Adipocyte (in vitro differentiated cells): ENCODE results near the gene SLC44A5.
"Not testable (repeated sequence)": the region's sequence is repeated elsewhere in the genome, so short reads cannot be mapped to it uniquely, and the experiment has no call there.

Experiments used
- DNase-seq: peaks from one replicate; pipeline ENCODE4 v3.0.0-alpha.2; 2015; ENCODE audit warnings: low read depth
- H3K27me3 ChIP-seq: replicated peaks from 2 replicates; pipeline ENCODE4 v1.7.0; 2013; ENCODE audit warnings: mild to moderate bottlenecking, low read length, moderate library complexity; ENCODE audit not compliant: control insufficient read depth, insufficient read depth
- H3K36me3 ChIP-seq: 2 replicates; pipeline ENCODE4 v1.7.0; 2013; ENCODE audit warnings: low read length, mild to moderate bottlenecking, moderate library complexity; ENCODE audit not compliant: control insufficient read depth, insufficient read depth, severe bottlenecking
- H3K4me1 ChIP-seq: 2 replicates; pipeline ENCODE4 v1.7.0; 2013; ENCODE audit warnings: mild to moderate bottlenecking, low read length, moderate library complexity; ENCODE audit not compliant: control insufficient read depth, insufficient read depth
- H3K4me3 ChIP-seq: 2 replicates; pipeline ENCODE4 v1.7.0; 2013; ENCODE audit warnings: mild to moderate bottlenecking, low read length, moderate library complexity
- H3K9ac ChIP-seq: 2 replicates; pipeline ENCODE4 v1.7.0; 2013; ENCODE audit warnings: mild to moderate bottlenecking, low read length, moderate library complexity
- H3K9me3 ChIP-seq: 2 replicates; pipeline ENCODE4 v1.7.0; 2013; ENCODE audit warnings: mild to moderate bottlenecking, low read length, moderate library complexity; ENCODE audit not compliant: control insufficient read depth

SLC44A5 gene

DNA sequence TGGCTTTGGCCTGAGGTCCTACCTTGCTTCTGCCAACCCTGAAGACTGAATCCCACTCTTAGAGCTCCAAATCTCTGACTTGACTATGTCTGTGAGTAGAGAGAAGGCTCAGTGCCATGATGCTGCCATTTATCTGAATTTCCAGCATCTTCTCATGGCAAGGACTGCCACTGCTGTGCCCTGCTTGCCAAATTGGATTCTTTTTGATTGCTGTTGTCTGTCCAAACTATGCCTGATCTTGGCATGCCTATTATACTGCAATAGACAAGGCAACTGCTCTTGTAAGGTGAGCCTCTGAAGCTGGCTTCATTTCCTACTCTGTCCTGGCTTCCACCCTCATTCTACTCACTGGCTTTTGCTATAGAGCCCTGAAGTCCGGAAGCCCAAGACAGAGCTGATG lies 210.2 kb downstream of the SLC44A5 start:
- Histone ChIP-seq H3K36me3 (no peaks in the 10 kb centered on the region), H3K9me3 (no peaks in the 10 kb centered on the region), H3K4me1 (no peaks in the 10 kb centered on the region), H3K27me3 (no peaks in the 10 kb centered on the region), H3K4me3 (no peak overlapping the region), H3K9ac (no peak overlapping the region)
- no peak for DNase-seq

- Histone ChIP-seq H3K9ac (no peak overlapping the region), H3K9me3 (no peaks in the 10 kb centered on the region), H3K4me1 (no peaks in the 10 kb centered on the region), H3K4me3 (no peak overlapping the region), H3K36me3 (no peaks in the 10 kb centered on the region), H3K27me3 (no peaks in the 10 kb centered on the region)
- no peak for DNase-seq
These were observed 214.2 kb downstream of the SLC44A5 start for GRCh38 chr1:75396745-75397144.

DNA sequence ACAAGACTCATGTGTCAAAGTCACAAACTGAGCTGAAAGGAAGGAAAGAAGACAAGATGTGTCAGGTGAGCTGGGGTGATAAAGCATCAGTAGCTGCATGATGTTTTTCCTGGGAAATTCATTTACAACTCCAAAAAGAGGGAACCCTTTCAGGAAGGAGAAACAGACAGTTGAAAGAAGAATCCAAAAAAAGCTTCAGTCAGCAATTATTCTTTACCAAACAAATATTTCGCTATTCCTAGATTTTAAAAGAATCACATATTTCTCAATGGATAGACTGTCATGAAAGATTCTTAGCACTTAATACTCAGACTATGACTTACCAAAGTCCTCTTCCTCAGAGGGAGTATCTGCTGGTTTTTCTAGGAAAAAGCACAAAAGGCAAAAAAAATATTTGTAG lies 214.7 kb downstream of the SLC44A5 start:
- H3K9me3 ChIP-seq, result peaks cover 3% of the 10 kb centered on the region
- DNase-seq, result no peak
- no peaks in the 10 kb centered on the region for H3K36me3 ChIP-seq
- H3K4me3 ChIP-seq, result no peak overlapping the region
- no peaks in the 10 kb centered on the region for H3K4me1 ChIP-seq
- no peak overlapping the region for H3K9ac ChIP-seq
- no peaks in the 10 kb centered on the region for H3K27me3 ChIP-seq

GRCh38 chr1:75394386-75395139 lies 216.4 kb downstream of the SLC44A5 start:
- no peaks in the 10 kb centered on the region for H3K4me1 ChIP-seq
- H3K4me3 ChIP-seq, result no peak overlapping the region
- H3K9ac ChIP-seq, result no peak overlapping the region
- DNase-seq, result no peak
- H3K27me3 ChIP-seq, result no peaks in the 10 kb centered on the region
- H3K9me3 ChIP-seq, result peaks cover 6% of the 10 kb centered on the region
- no peaks in the 10 kb centered on the region for H3K36me3 ChIP-seq

- Histone ChIP-seq H3K36me3 (no peaks in the 10 kb centered on the region), H3K4me3 (no peak overlapping the region), H3K9ac (no peak overlapping the region), H3K9me3 (peaks cover 12% of the 10 kb centered on the region), H3K4me1 (no peaks in the 10 kb centered on the region), H3K27me3 (no peaks in the 10 kb centered on the region)
- no peak for DNase-seq
These were observed 218.6 kb downstream of the SLC44A5 start for GRCh38 chr1:75392278-75392677.

DNA sequence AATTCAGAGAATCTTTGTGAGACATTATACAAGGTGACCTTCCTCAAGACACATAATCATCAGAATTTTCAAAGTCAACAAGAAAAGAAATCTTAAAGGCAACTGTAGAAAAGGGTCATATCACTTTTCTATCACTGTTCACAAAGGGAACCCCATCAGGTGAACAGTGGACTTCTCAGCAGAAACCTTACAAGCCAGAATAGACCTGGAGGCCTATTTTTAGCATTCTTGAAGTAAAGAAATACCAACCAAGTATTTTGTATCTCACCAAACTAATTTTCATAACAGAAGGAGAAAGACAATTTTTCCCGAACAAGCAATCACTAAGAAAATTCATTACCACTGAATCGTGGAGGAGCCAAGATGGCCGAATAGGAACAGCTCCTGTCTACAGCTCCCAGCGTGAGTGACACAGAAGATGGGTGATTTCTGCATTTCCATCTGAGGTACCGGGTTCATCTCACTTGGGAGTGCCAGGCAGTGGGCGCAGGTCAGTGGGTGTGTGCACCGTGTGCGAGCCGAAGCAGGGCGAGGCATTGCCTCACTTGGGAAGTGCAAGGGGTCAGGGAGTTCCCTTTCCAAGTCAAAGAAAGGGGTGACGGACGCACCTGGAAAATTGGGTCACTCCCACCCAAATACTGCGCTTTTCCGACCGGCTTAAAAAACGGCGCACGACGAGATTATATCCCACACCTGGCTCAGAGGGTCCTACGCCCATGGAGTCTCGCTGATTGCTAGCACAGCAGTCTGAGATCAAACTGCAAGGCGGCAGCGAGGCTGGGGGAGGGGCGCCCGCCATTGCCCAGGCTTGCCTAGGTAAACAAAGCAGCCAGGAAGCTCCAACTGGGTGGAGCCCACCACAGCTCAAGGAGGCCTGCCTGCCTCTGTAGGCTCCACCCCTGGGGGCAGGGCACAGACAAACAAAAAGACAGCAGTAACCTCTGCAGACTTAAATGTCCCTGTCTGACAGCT lies 235.2 kb downstream of the SLC44A5 start:
- not testable (repeated sequence) for DNase-seq, H3K9me3 ChIP-seq, H3K9ac ChIP-seq, H3K36me3 ChIP-seq, H3K4me1 ChIP-seq, H3K27me3 ChIP-seq, H3K4me3 ChIP-seq

GRCh38 chr1:75373542-75374159 lies 237.3 kb downstream of the SLC44A5 start:
- no peak for DNase-seq
- Histone ChIP-seq H3K27me3 (no peaks in the 10 kb centered on the region), H3K4me3 (no peak overlapping the region), H3K4me1 (no peaks in the 10 kb centered on the region), H3K9ac (no peak overlapping the region), H3K36me3 (no peaks in the 10 kb centered on the region), H3K9me3 (no peaks in the 10 kb centered on the region)

GRCh38 chr1:75366595-75366994 lies 244.3 kb downstream of the SLC44A5 start:
- H3K9ac ChIP-seq, result no peak overlapping the region
- H3K36me3 ChIP-seq, result no peaks in the 10 kb centered on the region
- H3K4me1 ChIP-seq, result no peaks in the 10 kb centered on the region
- no peak overlapping the region for H3K4me3 ChIP-seq
- H3K9me3 ChIP-seq, result peaks cover 14% of the 10 kb centered on the region
- no peak for DNase-seq
- H3K27me3 ChIP-seq, result no peaks in the 10 kb centered on the region

GRCh38 chr1:75361260-75361659 lies 249.7 kb downstream of the SLC44A5 start:
- Histone ChIP-seq H3K9me3 (peaks cover 2% of the 10 kb centered on the region), H3K27me3 (no peaks in the 10 kb centered on the region), H3K4me3 (no peak overlapping the region), H3K9ac (no peak overlapping the region), H3K36me3 (no peaks in the 10 kb centered on the region), H3K4me1 (no peaks in the 10 kb centered on the region)
- no peak for DNase-seq

DNA sequence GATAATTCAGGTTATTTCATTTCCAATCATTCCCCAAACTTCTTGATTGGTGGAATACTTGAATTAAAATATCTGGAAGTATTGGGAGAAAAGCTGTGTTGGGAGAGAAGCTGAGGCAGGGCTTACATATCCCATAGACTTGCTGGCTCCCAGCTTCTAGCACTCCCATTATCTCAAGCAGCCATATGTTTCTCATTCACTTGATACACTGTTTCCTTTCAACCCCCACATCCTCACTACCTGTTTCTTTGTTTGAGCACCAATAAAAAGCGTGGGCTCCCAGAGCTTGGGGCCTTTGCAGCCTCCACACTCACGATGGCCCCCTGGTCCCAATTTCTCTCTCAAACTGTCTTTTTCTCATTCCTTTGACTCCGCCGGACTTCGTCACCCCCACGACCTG lies 256.6 kb downstream of the SLC44A5 start:
- not testable (repeated sequence) for H3K4me3 ChIP-seq, DNase-seq, H3K36me3 ChIP-seq, H3K27me3 ChIP-seq, H3K4me1 ChIP-seq, H3K9ac ChIP-seq, H3K9me3 ChIP-seq

DNA sequence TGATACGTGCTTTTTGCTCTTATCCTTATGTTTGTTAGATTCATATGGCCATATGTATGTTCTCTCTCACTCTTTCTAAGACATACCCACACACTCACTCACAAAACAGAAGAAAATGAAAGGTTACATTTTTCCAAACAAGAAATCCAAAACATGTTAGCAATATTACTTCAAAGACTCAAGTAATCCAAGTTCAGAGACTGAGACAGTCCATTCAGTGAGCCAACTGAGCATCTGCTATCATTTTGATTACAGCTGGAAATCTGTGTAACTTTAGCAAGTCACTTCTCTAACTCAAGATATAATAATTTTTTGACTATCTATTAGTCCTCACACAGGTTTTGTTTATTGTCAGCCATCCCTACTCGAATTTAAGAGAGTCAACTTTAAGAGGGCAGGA lies 257.9 kb downstream of the SLC44A5 start:
- Histone ChIP-seq H3K9ac (no peak overlapping the region), H3K4me3 (no peak overlapping the region), H3K36me3 (no peaks in the 10 kb centered on the region), H3K27me3 (no peaks in the 10 kb centered on the region), H3K4me1 (no peaks in the 10 kb centered on the region), H3K9me3 (peaks cover 11% of the 10 kb centered on the region)
- no peak for DNase-seq
